Lung microvascular endothelial cell (primary cell): ENCODE results near the gene DEFB108B. TPM values are rescaled to one million over a fixed set of nuclear protein-coding genes. Genes with fewer than 3 reads are reported as not detected.
"Not testable (repeated sequence)": the region's sequence is repeated elsewhere in the genome, so short reads cannot be mapped to it uniquely, and the experiment has no call there.

Source experiments
- DNase-seq, 2 donors: peaks; one replicate each; pipeline versions ENCODE4 v3.0.0 to v3.0.0-alpha.2; 2010; ENCODE audit warnings: low read depth in 2 of 2
- total RNA-seq: library from RNA; depleted of rRNA; stranded (reverse); fragments of >200 nt; gene quantifications from 2 replicates; pipeline ENCODE4 v1.2.1, GENCODE V29; 2014

Gene DEFB108B
- total RNA-seq, 1 donor from 2014 or later = not detected

GRCh38 chr11:71813481-71814355 is 19.3 kb upstream of the DEFB108B start:
- peak; percentile 76 to 79 for DNase-seq

DNA sequence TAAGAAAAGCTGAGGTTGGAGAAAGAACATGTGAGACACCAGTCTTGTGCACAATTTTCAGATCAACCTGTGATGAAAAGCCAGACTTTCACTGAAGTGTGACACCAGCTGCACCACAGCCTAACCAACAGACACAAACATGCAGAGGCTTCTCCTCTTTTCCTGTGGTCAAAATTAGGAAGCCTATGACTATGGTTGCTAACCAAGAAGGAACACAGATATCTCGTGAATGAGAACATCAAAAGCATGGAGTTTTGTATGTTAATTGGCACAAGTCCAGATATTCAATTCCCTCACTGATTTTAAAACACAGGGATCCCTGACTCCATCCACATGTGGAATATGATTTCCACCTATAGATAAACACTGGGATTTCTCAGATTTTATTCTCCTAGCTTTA is 11.5 kb upstream of the DEFB108B start:
- not testable (repeated sequence) for DNase-seq

- DNase-seq = not testable (repeated sequence)
Measured at GRCh38 chr11:71829247-71829646, 3.8 kb upstream of the DEFB108B start.

DNA sequence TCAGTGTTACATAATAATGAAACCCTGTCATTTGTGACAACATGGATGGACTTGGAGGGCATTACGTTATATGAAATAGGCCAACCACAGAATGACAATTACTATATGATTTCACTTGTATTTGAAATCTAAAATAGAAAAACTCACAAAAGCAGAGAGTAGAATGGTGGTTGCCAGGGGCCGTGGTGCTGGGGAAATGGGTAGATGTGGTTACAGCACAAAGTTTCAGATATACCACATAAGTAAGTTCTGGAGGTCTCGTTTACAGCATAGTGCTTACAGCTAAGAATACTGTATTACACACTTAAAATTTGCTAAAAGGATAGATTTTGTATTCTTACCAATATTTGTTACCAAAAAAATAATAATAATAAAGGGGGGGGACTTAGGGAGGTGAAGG is 3.3 kb upstream of the DEFB108B start:
- DNase-seq = not testable (repeated sequence)

DNA sequence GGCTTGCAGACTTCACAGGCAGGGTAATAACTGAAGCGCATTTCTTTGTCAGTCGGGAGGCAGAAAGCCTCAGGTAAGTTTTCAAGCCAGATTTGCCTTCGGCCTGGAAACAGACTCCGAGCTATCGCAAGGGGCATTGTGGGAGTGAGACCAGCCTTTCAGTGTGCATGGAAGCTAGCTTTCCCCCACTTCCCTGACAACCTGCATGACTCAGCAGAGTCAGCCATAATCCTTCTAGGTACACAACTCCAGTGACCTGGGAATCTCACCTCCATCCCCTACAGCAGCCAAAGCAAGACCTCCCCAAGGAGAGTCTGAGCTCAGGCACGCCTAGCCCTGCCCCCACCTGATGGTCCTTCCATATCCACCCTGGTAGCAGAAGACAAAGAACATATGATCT is 9.7 kb downstream of the DEFB108B start:
- DNase-seq = not testable (repeated sequence)

DNA sequence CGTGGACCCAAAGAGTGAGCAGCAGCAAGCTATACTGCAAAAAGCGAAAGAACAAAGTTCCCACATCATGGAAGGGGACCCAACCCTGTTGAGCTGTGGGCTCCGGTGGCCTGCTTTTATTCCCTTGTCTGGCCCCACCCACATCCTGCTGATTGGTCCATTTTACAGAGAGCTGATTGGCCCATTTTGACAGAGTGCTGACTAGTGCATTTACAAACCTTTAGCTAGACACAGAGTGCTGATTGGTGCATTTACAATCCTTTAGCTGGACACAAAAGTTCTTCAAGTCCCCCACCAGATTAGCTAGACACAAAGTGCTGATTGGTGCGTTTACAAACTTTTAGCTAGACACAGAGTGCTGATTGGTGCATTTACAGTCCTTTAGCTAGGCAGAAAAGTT is 10.4 kb downstream of the DEFB108B start:
- not testable (repeated sequence) for DNase-seq

GRCh38 chr11:71843858-71844257 is 10.9 kb downstream of the DEFB108B start:
- DNase-seq = no peak

GRCh38 chr11:71853895-71854294 is 20.9 kb downstream of the DEFB108B start:
- not testable (repeated sequence) for DNase-seq

GRCh38 chr11:71855880-71856279 is 22.9 kb downstream of the DEFB108B start:
- DNase-seq = not testable (repeated sequence)

DNA sequence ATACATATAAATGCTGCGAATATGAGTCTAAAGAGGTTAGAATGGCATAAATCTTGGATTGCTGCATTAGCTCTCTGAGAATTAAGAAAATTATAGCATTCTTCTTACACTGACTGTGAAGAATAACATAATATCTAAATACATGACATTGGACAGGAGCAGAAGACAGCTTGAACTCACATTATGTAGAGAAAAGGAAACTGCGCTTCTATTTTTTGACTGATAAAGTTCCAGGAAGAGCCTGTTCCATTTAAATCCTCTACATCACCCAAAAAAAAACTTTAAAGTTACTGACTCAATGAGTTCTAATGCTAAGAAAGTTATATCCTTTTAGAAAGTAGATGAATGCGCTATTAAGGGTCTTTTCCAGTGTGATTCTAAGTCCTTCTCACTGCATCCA is 27.8 kb downstream of the DEFB108B start:
- not testable (repeated sequence) for DNase-seq

DNA sequence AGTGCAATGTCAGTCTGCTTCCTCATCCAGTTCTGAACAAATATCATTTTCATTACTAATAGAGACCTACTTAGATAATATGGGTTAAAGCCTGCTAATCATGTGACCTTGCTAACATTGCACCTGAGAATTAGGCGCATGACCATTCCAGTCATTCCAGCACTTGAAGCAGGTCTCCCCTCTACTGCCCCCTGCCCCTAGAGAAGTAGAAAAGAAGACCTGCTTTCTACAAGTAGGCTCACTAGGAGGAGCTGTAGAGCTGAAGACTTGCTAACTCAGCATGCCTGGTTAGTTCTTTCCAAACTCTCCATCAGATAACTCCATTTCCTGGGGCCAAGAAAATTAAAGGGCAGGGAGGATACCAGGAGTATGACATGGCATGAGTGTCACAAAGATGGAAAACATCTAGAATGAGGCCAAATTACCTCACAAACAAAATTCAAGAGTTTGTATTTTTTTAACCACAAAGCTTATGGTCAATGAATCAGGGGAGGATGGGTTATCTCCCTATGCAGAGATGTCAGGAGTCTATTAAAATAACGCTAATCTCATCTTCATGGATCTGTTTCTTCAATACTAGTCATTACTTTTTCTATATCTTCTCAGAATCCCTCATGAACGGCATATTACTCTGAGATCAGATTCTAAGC is 31.1 kb downstream of the DEFB108B start:
- DNase-seq = peak; percentile 35 to 74

- DNase-seq = not testable (repeated sequence)
Measured at GRCh38 chr11:71867209-71867608, 34.2 kb downstream of the DEFB108B start.

GRCh38 chr11:71869931-71870330 is 36.9 kb downstream of the DEFB108B start:
- DNase-seq = not testable (repeated sequence)

GRCh38 chr11:71870661-71871060 is 37.7 kb downstream of the DEFB108B start:
- DNase-seq = not testable (repeated sequence)

- DNase-seq = not testable (repeated sequence)
Measured at GRCh38 chr11:71876262-71876661, 43.3 kb downstream of the DEFB108B start.

DNA sequence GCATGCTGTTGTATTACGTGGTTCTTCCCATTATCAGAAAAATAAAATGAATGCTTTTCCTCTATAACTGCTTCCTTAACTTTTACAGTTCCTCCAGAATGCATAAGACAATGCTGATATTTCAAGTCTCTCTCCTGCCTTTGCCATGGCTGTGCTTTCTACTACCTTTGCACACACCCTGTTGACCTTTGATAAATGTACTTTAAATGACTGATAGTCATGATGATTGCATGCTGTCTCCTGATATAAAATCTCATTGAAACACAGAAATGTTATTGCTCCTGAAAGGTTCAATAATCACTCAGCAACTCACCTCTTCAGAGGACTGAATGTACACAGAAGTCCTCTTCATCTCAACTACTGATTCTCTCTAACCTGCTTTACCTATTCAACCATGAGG is 45.1 kb downstream of the DEFB108B start, which contains the start of gene DEFB131B:
Gene DEFB131B (plus strand): TSS at position 395 of the 400 bp plus-strand sequence. CDS start 0 bp downstream, at position 395.
- not testable (repeated sequence) for DNase-seq

DNA sequence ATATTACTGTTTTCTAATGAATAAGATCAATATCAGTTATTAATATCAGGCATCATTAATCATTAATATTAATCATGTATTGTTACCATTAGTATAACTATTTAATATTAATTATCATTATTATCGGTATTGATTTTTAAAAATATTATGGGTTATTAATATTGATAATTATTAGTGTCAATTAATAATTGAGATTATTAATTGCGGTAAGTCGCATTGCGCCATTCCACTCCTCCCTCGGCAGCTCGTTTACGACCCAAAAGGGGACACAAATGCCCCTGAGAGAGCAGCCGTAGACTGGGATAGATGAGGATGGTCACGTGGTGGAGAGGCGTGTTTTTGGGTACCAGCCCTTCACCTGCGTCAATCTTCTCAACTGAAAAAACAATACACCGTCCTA is 52.8 kb downstream of the DEFB108B start:
- not testable (repeated sequence) for DNase-seq

Other genes with a start within 250 kb of the DEFB108B start
- not detected in 2 replicates for gene DEFB131B, start 45.3 kb downstream of the DEFB108B start, total RNA-seq
- 5.7 and 6.0 TPM in 2 replicates for gene XNDC1N, start 95.4 kb downstream of the DEFB108B start, total RNA-seq
- gene RNF121, start 95.8 kb downstream of the DEFB108B start, total RNA-seq = 22.4 and 27.8 TPM in 2 replicates
- 1.1 and 2.0 TPM in 2 replicates for gene IL18BP, start 165.7 kb downstream of the DEFB108B start, total RNA-seq
- 103 and 107 TPM in 2 replicates for gene NUMA1, start 247.3 kb downstream of the DEFB108B start, total RNA-seq
- gene LRRC51, start 247.7 kb downstream of the DEFB108B start, total RNA-seq = 2.4 and 4.0 TPM in 2 replicates